Type B pancreatic cell (in vitro differentiated cells): ENCODE results near the gene BRD4. TPM values are rescaled to one million over a fixed set of nuclear protein-coding genes. Genes with fewer than 3 reads are reported as not detected.

Source experiments
- DNase-seq: peaks from one replicate; pipeline ENCODE4 v3.0.0; 2021; ENCODE audit warnings: mixed read lengths; ENCODE audit not compliant: unreplicated experiment; ENCODE audit errors: extremely low spot score
- H3K27ac Mint-ChIP-seq: 2 replicates; pipeline ENCODE4 v1.8.0; 2021; ENCODE audit warnings: mild to moderate bottlenecking, mixed read lengths
- H3K27me3 Mint-ChIP-seq: 2 replicates; pipeline ENCODE4 v1.8.0; 2021; ENCODE audit warnings: mixed read lengths
- H3K36me3 Mint-ChIP-seq: 2 replicates; pipeline ENCODE4 v1.8.0; 2021; ENCODE audit warnings: mixed read lengths
- H3K4me1 Mint-ChIP-seq: one replicate; pipeline ENCODE4 v1.8.0; 2021; ENCODE audit warnings: mixed read lengths; ENCODE audit not compliant: unreplicated experiment
- H3K4me3 Mint-ChIP-seq: 2 replicates; pipeline ENCODE4 v1.8.0; 2021; ENCODE audit warnings: mild to moderate bottlenecking, mixed read lengths
- H3K9me3 Mint-ChIP-seq: 2 replicates; pipeline ENCODE4 v1.8.0; 2021; ENCODE audit warnings: mixed read lengths
- total RNA-seq: library from RNA; stranded (reverse); gene quantifications from 2 replicates; pipeline ENCODE4 v1.2.1, GENCODE V29; 2021; ENCODE audit warnings: low replicate concordance
- TF ChIP-seq, protein P1 (sequence below): fragments of 200-600 bp; sonication (generic); conservative IDR thresholded peaks from 2 replicates; pipeline ENCODE4 v1.5.0; 2021; ENCODE audit warnings: antibody characterized with exemption, mild to moderate bottlenecking

The BRD4 gene
- total RNA-seq, 1 donor from 2014 or later = 123 TPM

DNA sequence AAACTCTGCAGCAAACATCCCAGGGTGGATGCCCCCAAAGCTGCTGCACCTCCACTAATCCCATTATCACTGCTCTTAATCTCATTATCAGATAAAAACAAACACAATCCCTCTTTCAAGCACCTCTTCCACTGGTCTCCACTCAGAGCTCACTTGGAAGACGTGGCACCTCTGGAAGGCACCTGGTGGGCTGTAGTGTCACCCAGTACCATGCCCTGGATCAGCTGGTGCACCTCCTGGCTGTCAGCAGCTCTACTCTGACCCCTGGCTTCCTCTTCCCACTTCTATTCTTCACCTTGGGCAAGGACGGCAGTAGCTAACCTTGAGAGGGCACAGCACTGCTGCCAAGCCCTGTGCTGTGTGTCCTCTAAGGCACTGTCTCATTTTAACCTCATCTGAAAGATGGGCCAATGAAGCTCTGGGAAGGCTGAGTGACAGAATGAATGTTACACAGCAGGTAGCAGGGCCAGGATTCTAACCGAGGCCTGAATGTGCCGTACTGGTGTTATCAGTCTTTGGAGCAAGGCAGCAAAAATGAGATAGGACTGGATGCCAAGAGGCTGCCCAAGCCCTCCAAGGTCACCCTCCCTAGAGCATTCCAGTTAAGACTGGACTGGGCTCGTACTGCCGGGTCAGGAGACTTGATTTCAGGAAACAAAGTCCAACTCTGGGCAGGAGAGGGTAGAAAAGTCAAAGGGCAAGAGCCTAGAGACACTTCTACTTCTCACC is 7.4 kb downstream of the BRD4 start:
- DNase-seq = no peak

DNA sequence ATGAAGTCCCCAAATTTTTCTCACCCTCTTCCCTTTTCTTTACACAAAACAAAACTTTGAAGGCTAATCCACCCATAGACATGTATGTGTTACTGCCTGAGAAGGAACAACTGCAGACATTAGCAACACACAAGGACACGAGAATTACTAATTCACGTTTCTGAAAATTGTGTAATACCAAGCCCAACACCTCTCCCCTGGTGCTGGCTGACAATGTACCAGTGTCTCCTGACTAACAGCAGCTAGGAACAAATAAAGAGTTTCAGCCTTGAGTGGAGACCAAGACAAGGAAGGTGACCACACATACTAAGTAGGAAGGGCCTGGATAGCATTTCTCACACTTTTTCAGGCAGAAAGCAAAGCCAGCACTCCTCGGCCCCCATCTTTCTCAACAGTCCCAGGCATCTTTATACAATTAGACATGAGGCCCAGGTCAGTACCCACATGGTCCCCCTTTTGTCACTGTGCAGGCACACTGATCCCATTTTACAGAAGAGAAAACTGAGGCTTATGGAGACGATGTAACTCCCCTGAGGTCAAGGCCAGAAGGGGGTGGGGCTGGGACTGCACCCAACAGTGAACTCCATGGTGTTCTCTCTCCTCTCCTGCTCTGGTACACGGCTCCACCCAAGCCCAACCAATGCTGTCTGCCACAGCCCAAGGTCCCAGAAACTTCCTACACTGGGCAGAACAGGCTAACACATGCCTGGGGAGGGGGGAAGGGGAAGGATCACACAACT is 8.7 kb downstream of the BRD4 start:
- no peak overlapping the region for H3K4me3 Mint-ChIP-seq
- no peaks in the 10 kb centered on the region for H3K27me3 Mint-ChIP-seq
- peak overlapping the region; percentile 83 for H3K27ac Mint-ChIP-seq
- peaks cover 11% of the 10 kb centered on the region for H3K36me3 Mint-ChIP-seq
- TF ChIP-seq, protein P1, sequence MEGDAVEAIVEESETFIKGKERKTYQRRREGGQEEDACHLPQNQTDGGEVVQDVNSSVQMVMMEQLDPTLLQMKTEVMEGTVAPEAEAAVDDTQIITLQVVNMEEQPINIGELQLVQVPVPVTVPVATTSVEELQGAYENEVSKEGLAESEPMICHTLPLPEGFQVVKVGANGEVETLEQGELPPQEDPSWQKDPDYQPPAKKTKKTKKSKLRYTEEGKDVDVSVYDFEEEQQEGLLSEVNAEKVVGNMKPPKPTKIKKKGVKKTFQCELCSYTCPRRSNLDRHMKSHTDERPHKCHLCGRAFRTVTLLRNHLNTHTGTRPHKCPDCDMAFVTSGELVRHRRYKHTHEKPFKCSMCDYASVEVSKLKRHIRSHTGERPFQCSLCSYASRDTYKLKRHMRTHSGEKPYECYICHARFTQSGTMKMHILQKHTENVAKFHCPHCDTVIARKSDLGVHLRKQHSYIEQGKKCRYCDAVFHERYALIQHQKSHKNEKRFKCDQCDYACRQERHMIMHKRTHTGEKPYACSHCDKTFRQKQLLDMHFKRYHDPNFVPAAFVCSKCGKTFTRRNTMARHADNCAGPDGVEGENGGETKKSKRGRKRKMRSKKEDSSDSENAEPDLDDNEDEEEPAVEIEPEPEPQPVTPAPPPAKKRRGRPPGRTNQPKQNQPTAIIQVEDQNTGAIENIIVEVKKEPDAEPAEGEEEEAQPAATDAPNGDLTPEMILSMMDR = no peak
- peaks cover 72% of the 10 kb centered on the region for H3K4me1 Mint-ChIP-seq
- peaks cover 10% of the 10 kb centered on the region for H3K9me3 Mint-ChIP-seq
- DNase-seq = no peak

More for the DNA sequence above, 7.4 kb downstream of the BRD4 start:
- Mint-ChIP-seq H3K4me3 (peak overlapping the region; percentile 3), H3K4me1 (peaks cover 76% of the 10 kb centered on the region), H3K36me3 (peaks cover 18% of the 10 kb centered on the region), H3K27me3 (no peaks in the 10 kb centered on the region), H3K9me3 (peaks cover 10% of the 10 kb centered on the region), H3K27ac (peak overlapping the region; percentile 83)
- TF ChIP-seq, protein P1 = no peak

DNA sequence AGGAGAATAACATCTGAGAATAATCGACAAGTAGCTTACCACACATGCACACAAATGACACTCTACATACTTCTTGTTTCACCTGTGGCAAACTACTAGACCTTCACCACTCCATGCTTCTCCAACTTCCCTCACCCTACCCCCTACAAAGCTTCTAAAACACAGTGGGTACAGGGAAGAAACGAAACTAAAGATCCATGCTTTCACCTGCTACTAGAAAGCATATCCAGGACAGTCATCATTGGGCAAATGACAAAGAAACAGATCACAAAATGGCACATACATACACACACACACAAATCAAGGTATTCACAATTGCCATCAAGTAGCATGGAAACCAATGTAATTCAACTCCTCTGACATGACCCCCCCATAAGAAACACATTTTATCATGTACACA is 10.6 kb downstream of the BRD4 start:
- peak overlapping the region; percentile 37 for H3K4me3 Mint-ChIP-seq
- no peak for DNase-seq
- H3K27me3 Mint-ChIP-seq = no peaks in the 10 kb centered on the region
- H3K4me1 Mint-ChIP-seq = peaks cover 76% of the 10 kb centered on the region
- TF ChIP-seq, protein P1 = no peak
- H3K9me3 Mint-ChIP-seq = peaks cover 10% of the 10 kb centered on the region
- peaks cover 11% of the 10 kb centered on the region for H3K36me3 Mint-ChIP-seq
- H3K27ac Mint-ChIP-seq = peak overlapping the region; percentile 35

DNA sequence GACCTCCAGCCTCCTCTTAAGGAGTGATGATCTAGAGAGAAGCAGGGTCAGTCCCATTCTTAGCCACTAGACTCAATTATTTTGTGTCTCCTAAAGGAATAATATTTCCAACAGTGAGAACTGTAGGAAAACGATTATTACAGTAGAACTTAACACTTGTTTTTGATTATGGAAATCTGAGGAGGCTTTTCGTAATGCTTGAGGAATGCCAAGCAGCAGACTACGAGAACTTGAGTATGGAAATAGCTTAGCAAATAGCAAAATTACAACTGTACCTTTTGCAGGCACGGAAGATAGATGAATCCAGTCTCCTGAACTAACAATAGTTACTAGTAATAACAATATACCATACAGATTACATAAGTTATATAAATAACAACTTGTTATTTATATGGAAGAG is 12.2 kb downstream of the BRD4 start:
- TF ChIP-seq, protein P1 = no peak
- Mint-ChIP-seq H3K9me3 (peaks cover 10% of the 10 kb centered on the region), H3K27me3 (no peaks in the 10 kb centered on the region), H3K27ac (peak overlapping the region; percentile 68), H3K36me3 (peaks cover 11% of the 10 kb centered on the region), H3K4me3 (no peak overlapping the region), H3K4me1 (peaks cover 72% of the 10 kb centered on the region)
- no peak for DNase-seq

DNA sequence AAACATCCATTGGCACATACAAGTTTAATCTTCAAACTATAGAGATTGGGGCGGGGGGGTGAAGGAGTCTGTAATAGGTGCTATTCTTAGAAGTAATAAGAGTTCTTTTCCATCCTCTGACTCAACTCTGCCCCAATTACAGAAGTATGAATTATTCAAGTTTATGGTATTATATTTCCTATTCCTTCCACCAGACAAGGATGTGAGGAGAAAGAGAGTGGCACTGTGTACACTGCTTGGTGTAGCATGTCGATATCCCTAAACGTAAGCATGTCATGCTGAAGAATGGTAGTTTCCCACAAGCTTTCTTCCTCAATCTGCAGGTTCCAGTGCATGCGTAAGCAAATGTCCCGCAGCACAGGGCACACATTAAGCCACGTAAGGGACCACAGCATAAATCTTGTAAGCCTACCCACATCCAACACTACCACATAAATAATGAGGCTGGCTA is 14.1 kb downstream of the BRD4 start:
- TF ChIP-seq, protein P1 = no peak
- Mint-ChIP-seq H3K27me3 (no peaks in the 10 kb centered on the region), H3K36me3 (peaks cover 11% of the 10 kb centered on the region), H3K4me3 (no peak overlapping the region), H3K4me1 (peaks cover 69% of the 10 kb centered on the region), H3K9me3 (peaks cover 6% of the 10 kb centered on the region), H3K27ac (peak overlapping the region; percentile 78)
- DNase-seq = no peak
